ENCODE results near the gene BIRC6. TPM values are rescaled to one million over a fixed set of nuclear protein-coding genes. Genes with fewer than 3 reads are reported as not detected.

BIRC6 gene
- total RNA-seq, 3 donors from 2014 or later (not counting 1 experiment from before 2014, with no cell fraction given): 190 to 225 (median 224) TPM

GRCh38 chr2:32611771-32612170 lies 254.9 kb downstream of the BIRC6 start:
- Mint-ChIP-seq H3K27ac (no peak overlapping the region), H3K4me3 (no peak overlapping the region), H3K4me1 (peaks cover 0 to 5% of the 10 kb centered on the region in 2 donors), H3K36me3 (no peaks in the 10 kb centered on the region), H3K27me3 (ENCODE audit: low read depth in 2 of 2) (no peaks in the 10 kb centered on the region), H3K9me3 (no peaks in the 10 kb centered on the region)
- no peaks in the 10 kb centered on the region for H3K9me3 ChIP-seq (ENCODE audit: control insufficient read depth, insufficient read depth, low read length)
- ATAC-seq (no peak), DNase-seq (no peak)
- H3K27ac ChIP-seq (ENCODE audit: low read length): no peak overlapping the region
- intact Hi-C loops (cut with micrococcal nuclease): no loop called here
- no peak for TF ChIP-seq CTCF (IDR thresholded peaks at IDR 0.05)
- WGBS (ENCODE audit: insufficient coverage): no CpG with 5 or more reads among the region's 1 CpG
- H3K27me3 ChIP-seq (ENCODE audit: control insufficient read depth, insufficient read depth, low read length): no peaks in the 10 kb centered on the region
- H3K36me3 ChIP-seq (ENCODE audit: control insufficient read depth, insufficient read depth, low read length): peaks cover 49% of the 10 kb centered on the region
- H3K4me3 ChIP-seq (ENCODE audit: low read length): no peak overlapping the region
- H3K4me1 ChIP-seq (ENCODE audit: control insufficient read depth, insufficient read depth, low read length): no peaks in the 10 kb centered on the region

GRCh38 chr2:32614084-32614483 lies 257.3 kb downstream of the BIRC6 start:
- Histone ChIP-seq H3K4me1 (ENCODE audit: control insufficient read depth, insufficient read depth, low read length) (no peaks in the 10 kb centered on the region), H3K27me3 (ENCODE audit: control insufficient read depth, insufficient read depth, low read length) (no peaks in the 10 kb centered on the region), H3K9me3 (ENCODE audit: control insufficient read depth, insufficient read depth, low read length) (no peaks in the 10 kb centered on the region), H3K36me3 (ENCODE audit: control insufficient read depth, insufficient read depth, low read length) (peaks cover 56% of the 10 kb centered on the region), H3K4me3 (ENCODE audit: low read length) (no peak overlapping the region), H3K27ac (ENCODE audit: low read length) (no peak overlapping the region)
- Mint-ChIP-seq H3K9me3 (no peaks in the 10 kb centered on the region), H3K4me1 (peaks cover 0 to 5% of the 10 kb centered on the region in 2 donors), H3K27me3 (ENCODE audit: low read depth in 2 of 2) (no peaks in the 10 kb centered on the region), H3K27ac (peak overlapping the region in 1 of 2 donors; percentile 3), H3K4me3 (no peak overlapping the region), H3K36me3 (no peaks in the 10 kb centered on the region)
- DNase-seq: no peak
- ATAC-seq: no peak
- intact Hi-C loops (cut with micrococcal nuclease): no loop called here
- WGBS (ENCODE audit: insufficient coverage): 100% methylated on average over 1 of the region's 1 CpG
- TF ChIP-seq CTCF (IDR thresholded peaks at IDR 0.05): no peak

DNA sequence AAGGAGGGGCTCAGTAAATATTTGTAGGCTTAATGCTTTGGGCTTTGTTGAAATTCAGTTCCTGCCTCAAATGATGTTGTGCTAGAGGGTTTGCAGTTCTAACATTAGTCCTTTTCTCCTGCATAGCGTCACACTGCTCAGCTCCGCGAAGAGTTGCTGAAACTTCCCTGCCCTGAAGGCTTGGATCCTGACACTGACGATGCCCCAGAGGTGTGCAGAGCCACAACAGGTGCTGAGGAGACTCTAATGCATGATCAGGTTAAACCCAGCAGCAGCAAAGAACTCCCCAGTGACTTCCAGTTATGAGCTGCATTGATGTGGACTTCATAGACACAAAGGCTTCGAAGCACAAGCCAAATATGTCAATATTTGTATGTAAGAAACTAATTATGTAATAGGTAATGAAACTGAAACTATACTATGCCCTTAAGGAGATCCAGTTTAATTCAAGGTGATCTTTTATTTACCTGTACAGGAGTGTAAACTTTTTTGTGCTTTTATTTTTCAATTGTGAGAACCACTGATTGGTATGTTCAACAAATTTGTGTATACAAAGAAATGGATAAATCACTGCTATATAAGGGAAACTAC lies 260.9 kb downstream of the BIRC6 start:
- DNase-seq: no peak
- Mint-ChIP-seq H3K27me3 (ENCODE audit: low read depth in 2 of 2) (no peaks in the 10 kb centered on the region), H3K4me3 (no peak overlapping the region), H3K27ac (no peak overlapping the region), H3K4me1 (peaks cover 0 to 9% of the 10 kb centered on the region in 2 donors), H3K9me3 (no peaks in the 10 kb centered on the region), H3K36me3 (no peaks in the 10 kb centered on the region)
- H3K9me3 ChIP-seq (ENCODE audit: control insufficient read depth, insufficient read depth, low read length): no peaks in the 10 kb centered on the region
- ATAC-seq: no peak
- WGBS (ENCODE audit: insufficient coverage): 97% methylated on average over 4 of the region's 5 CpGs
- no peaks in the 10 kb centered on the region for H3K4me1 ChIP-seq (ENCODE audit: control insufficient read depth, insufficient read depth, low read length)
- no peak overlapping the region for H3K4me3 ChIP-seq (ENCODE audit: low read length)
- H3K36me3 ChIP-seq (ENCODE audit: control insufficient read depth, insufficient read depth, low read length): peaks cover 47% of the 10 kb centered on the region
- no peak overlapping the region for H3K27ac ChIP-seq (ENCODE audit: low read length)
- H3K27me3 ChIP-seq (ENCODE audit: control insufficient read depth, insufficient read depth, low read length): no peaks in the 10 kb centered on the region
- TF ChIP-seq CTCF (IDR thresholded peaks at IDR 0.05): no peak
- intact Hi-C loops (cut with micrococcal nuclease): no loop called here

All from natural killer cell (primary cell).